DND-41 (cell line): ENCODE data around the gene ZNF624.

Source experiments
- EZH2 ChIP-seq: IDR thresholded peaks from 3 replicates; pipeline ENCODE4 v1.6.1; 2012; ENCODE audit warnings: borderline replicate concordance, low read depth, mild to moderate bottlenecking, moderate library complexity, low read length, inconsistent platforms; ENCODE audit not compliant: severe bottlenecking
- TF ChIP-seq, protein P1 (sequence below): IDR thresholded peaks from 2 replicates; pipeline ENCODE4 v1.5.1; 2012; ENCODE audit warnings: borderline replicate concordance, low read length, moderate library complexity, mild to moderate bottlenecking; ENCODE audit not compliant: poor library complexity, severe bottlenecking; ENCODE audit errors: extremely low read depth

- TF ChIP-seq, protein P1, sequence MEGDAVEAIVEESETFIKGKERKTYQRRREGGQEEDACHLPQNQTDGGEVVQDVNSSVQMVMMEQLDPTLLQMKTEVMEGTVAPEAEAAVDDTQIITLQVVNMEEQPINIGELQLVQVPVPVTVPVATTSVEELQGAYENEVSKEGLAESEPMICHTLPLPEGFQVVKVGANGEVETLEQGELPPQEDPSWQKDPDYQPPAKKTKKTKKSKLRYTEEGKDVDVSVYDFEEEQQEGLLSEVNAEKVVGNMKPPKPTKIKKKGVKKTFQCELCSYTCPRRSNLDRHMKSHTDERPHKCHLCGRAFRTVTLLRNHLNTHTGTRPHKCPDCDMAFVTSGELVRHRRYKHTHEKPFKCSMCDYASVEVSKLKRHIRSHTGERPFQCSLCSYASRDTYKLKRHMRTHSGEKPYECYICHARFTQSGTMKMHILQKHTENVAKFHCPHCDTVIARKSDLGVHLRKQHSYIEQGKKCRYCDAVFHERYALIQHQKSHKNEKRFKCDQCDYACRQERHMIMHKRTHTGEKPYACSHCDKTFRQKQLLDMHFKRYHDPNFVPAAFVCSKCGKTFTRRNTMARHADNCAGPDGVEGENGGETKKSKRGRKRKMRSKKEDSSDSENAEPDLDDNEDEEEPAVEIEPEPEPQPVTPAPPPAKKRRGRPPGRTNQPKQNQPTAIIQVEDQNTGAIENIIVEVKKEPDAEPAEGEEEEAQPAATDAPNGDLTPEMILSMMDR, result no peak
- no peak for TF ChIP-seq EZH2
These were observed 30.4 kb downstream of the ZNF624 start for GRCh38 chr17:16623282-16623681.
